HFF-Myc (cell line): ENCODE measurements around the gene CSNK1E.

Experiments used
- DNase-seq: peaks from one replicate; pipeline ENCODE4 v3.0.0-alpha.2; 2011; ENCODE audit warnings: low read depth; ENCODE audit errors: extremely low read depth
- H3K4me3 ChIP-seq: replicated peaks from 2 replicates; pipeline ENCODE4 v1.5.1; 2011; ENCODE audit warnings: low read depth, mild to moderate bottlenecking, control low read depth, low read length
- CTCF ChIP-seq: IDR thresholded peaks from 2 replicates; pipeline ENCODE4 v1.5.1; 2012; ENCODE audit warnings: mild to moderate bottlenecking, low read depth, low read length, control low read depth; ENCODE audit errors: missing control alignments

Gene CSNK1E

GRCh38 chr22:38243007-38243765 is 74.0 kb downstream of the CSNK1E start:
- DNase-seq, result no peak
- TF ChIP-seq CTCF, result no peak
- no peak overlapping the region for H3K4me3 ChIP-seq

- no peak overlapping the region for H3K4me3 ChIP-seq
- DNase-seq, result peak; percentile 46
- TF ChIP-seq CTCF, result no peak
These were observed 76.4 kb downstream of the CSNK1E start for GRCh38 chr22:38240734-38241252.
